Upper lobe of right lung (tissue), 1 donor: ENCODE measurements around the gene ZNF787. TPM values are rescaled to one million over a fixed set of nuclear protein-coding genes. Genes with fewer than 3 reads are reported as not detected.

Experiments used
- ATAC-seq: fragments of 200-7000 bp; cut with Tn5 transposase; one replicate; pipeline ENCODE4 v1.9.1; 2020; ENCODE audit warnings: mild to moderate bottlenecking, moderate library complexity
- DNase-seq: peaks from one replicate; pipeline ENCODE4 v3.0.0-alpha.2; 2020
- H3K27ac ChIP-seq: fragments of 200-600 bp; one replicate; pipeline ENCODE4 v1.8.0; 2022
- H3K27me3 ChIP-seq: fragments of 200-600 bp; one replicate; pipeline ENCODE4 v1.8.0; 2022; ENCODE audit warnings: mild to moderate bottlenecking
- H3K36me3 ChIP-seq: fragments of 200-600 bp; one replicate; pipeline ENCODE4 v1.8.0; 2022
- H3K4me1 ChIP-seq: fragments of 200-600 bp; one replicate; pipeline ENCODE4 v1.8.0; 2022
- H3K4me3 ChIP-seq: fragments of 200-600 bp; one replicate; pipeline ENCODE4 v1.8.0; 2022; ENCODE audit warnings: mild to moderate bottlenecking
- H3K9me3 ChIP-seq: fragments of 200-600 bp; one replicate; pipeline ENCODE4 v1.8.0; 2022
- intact Hi-C: fragments of 100-400 bp; cut with DNase I; formaldehyde crosslinking; loops from one replicate; pipeline ENCODE4 v1.11.0; 2022
- total RNA-seq: library from RNA; stranded (reverse); fragmentation: NEBNext Ultra II Directional; extraction: Animal tissue kit (Norgen Biotek cat#: 25700); gene quantifications from one replicate; pipeline ENCODE4 v1.2.1, GENCODE V29; 2021
- TF ChIP-seq, protein P1 (sequence below): fragments of 200-600 bp; IDR thresholded peaks from one replicate; pipeline ENCODE4 v1.8.0; 2022; ENCODE audit warnings: antibody characterized with exemption
- donor health status: DM: no; HTN: yes; CAD: no; lungs with severe emphysema.

ZNF787 gene
- total RNA-seq, 1 donor from 2014 or later: 40.7 TPM

GRCh38 chr19:56142897-56143434, 21.9 kb upstream of the ZNF787 start:
- TF ChIP-seq, protein P1, sequence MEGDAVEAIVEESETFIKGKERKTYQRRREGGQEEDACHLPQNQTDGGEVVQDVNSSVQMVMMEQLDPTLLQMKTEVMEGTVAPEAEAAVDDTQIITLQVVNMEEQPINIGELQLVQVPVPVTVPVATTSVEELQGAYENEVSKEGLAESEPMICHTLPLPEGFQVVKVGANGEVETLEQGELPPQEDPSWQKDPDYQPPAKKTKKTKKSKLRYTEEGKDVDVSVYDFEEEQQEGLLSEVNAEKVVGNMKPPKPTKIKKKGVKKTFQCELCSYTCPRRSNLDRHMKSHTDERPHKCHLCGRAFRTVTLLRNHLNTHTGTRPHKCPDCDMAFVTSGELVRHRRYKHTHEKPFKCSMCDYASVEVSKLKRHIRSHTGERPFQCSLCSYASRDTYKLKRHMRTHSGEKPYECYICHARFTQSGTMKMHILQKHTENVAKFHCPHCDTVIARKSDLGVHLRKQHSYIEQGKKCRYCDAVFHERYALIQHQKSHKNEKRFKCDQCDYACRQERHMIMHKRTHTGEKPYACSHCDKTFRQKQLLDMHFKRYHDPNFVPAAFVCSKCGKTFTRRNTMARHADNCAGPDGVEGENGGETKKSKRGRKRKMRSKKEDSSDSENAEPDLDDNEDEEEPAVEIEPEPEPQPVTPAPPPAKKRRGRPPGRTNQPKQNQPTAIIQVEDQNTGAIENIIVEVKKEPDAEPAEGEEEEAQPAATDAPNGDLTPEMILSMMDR: no peak
- H3K36me3 ChIP-seq: peaks cover 8% of the 10 kb centered on the region
- ATAC-seq (no peak), DNase-seq (no peak)
- no peak overlapping the region for H3K4me3 ChIP-seq
- peak overlapping the region; percentile 94 for H3K27ac ChIP-seq
- peaks cover 20% of the 10 kb centered on the region for H3K4me1 ChIP-seq
- H3K27me3 ChIP-seq: no peaks in the 10 kb centered on the region
- intact Hi-C loops: no loop called here
- no peaks in the 10 kb centered on the region for H3K9me3 ChIP-seq

DNA sequence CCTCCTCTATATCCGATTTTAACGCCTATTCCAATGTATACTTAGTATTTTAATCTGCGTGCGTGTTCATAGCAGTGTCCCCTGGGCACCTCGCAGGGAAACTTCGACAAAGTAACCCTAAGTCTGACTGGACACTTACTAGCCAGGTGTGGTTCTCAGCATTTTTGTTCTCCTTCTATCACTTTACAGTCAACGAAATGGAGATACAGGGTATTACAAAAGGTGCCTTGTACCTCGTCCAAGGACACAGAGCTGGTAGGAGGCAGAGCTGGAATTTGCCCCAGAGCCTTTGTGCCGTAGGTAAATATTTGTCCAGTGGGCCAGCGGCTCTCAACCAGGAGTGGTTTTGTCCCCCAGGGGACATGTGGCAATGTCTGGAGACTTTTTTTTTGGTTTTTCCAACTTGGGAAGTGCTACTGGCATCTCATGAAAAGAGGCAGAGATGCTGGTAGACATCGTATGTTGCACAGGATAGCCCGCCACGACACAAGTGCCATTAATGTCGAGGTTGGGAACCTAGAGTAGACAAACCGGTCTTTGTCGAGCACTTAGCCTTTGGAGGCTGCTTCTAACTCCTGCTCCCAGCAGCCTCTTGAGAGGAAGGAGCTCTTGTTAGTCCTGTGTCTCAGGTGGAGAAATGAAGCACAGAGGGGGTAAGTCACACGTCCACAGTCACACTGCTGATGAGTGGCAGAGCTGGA, 21.1 kb upstream of the ZNF787 start:
- intact Hi-C loops: no loop called here
- ATAC-seq (peak; percentile 19), DNase-seq (peak; percentile 79)
- Histone ChIP-seq H3K27me3 (no peaks in the 10 kb centered on the region), H3K9me3 (no peaks in the 10 kb centered on the region), H3K4me3 (peak overlapping the region; percentile 62), H3K4me1 (peaks cover 26% of the 10 kb centered on the region), H3K27ac (peak overlapping the region; percentile 94), H3K36me3 (peaks cover under 1% of the 10 kb centered on the region)
- TF ChIP-seq, protein P1: no peak

DNA sequence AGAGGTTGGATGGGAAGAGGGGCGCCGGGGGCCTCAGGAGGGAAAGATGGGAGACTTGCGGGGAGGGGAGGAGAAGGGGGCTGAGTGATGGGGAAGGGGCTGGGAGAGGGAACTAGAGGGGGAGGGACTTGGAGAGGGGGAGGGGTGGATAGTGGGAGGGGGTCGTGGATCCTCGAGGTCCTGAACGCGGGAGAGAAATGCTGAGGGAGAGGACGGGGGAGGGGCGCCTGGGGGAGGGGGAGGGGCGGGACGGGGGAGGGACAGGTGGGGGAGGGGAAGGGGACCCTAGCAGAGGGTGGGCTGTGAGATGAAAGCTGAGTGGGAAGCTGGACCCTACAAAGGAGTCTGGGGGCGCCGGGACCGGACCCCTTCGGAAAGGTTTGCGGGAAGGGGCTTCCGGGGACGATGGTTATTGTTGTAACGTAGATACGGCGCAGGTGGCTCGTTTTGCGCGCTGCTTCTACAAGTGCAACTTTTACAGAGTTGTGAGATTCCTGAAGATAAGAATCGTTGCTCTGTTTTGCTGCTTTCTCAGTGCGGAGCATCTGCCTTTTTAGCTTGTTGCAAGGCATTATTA, 20.4 kb upstream of the ZNF787 start:
- intact Hi-C loops: no loop called here
- no peaks in the 10 kb centered on the region for H3K9me3 ChIP-seq
- peaks cover 26% of the 10 kb centered on the region for H3K4me1 ChIP-seq
- no peaks in the 10 kb centered on the region for H3K27me3 ChIP-seq
- TF ChIP-seq, protein P1: no peak
- peak overlapping the region; percentile 94 for H3K27ac ChIP-seq
- DNase-seq (no peak), ATAC-seq (no peak)
- H3K36me3 ChIP-seq: no peaks in the 10 kb centered on the region
- peak overlapping the region; percentile 62 for H3K4me3 ChIP-seq

DNA sequence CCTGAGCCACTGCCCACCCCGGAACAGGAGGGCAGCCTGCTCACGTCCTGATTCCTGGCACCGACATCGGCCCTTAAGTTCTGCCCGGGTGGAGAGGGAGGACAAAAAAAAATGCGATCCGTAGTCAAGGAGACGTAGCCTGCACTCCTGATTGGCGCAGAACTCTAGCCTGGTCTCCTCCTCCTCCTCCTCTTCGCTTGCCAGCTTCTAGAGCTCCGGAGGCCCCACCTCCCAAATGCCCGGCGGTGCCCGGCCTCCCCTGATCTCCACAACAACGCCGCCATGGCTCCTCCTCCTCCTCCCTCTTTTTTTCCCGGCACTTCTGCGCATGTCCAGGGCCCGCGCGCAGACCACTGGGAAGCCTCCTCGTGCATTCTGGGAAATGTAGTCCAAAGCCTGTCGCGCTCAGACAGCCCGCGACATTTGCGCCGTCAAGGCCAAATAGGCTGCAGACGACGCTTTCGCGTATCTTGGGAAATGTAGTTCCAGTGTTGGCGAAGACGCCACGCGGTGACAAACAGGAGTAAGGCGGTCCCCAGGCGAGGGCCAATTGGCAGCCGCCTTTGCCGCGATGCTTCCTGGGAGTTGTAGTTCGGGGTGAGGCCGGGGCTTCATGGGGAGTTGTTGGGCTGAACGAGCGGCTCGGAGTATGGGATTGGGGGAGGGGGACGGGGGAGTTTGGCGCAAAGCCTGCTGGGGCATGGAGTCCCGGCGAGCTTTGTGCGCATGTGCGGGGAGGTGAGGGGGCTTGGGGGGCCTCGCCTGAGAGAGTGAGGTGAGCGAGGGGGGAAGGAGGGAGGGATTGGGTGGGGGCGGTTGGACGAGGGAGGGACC, 19.7 kb upstream of the ZNF787 start, which contains the start of gene ZNF444:
ZNF444 (plus strand) TSS at position 705 of the 834 bp plus-strand sequence. CDS start 5,625 bp downstream, outside the sequence.
- no peaks in the 10 kb centered on the region for H3K9me3 ChIP-seq
- H3K4me1 ChIP-seq: peaks cover 26% of the 10 kb centered on the region
- no peaks in the 10 kb centered on the region for H3K36me3 ChIP-seq
- peak within 1 kb of the TSS; percentile 62 for H3K4me3 ChIP-seq
- TF ChIP-seq, protein P1: no peak
- DNase-seq (peak; percentile 99), ATAC-seq (peak; percentile 89)
- peak within 1 kb of the TSS; percentile 94 for H3K27ac ChIP-seq
- H3K27me3 ChIP-seq: no peaks in the 10 kb centered on the region
- intact Hi-C loops: no loop called here

DNA sequence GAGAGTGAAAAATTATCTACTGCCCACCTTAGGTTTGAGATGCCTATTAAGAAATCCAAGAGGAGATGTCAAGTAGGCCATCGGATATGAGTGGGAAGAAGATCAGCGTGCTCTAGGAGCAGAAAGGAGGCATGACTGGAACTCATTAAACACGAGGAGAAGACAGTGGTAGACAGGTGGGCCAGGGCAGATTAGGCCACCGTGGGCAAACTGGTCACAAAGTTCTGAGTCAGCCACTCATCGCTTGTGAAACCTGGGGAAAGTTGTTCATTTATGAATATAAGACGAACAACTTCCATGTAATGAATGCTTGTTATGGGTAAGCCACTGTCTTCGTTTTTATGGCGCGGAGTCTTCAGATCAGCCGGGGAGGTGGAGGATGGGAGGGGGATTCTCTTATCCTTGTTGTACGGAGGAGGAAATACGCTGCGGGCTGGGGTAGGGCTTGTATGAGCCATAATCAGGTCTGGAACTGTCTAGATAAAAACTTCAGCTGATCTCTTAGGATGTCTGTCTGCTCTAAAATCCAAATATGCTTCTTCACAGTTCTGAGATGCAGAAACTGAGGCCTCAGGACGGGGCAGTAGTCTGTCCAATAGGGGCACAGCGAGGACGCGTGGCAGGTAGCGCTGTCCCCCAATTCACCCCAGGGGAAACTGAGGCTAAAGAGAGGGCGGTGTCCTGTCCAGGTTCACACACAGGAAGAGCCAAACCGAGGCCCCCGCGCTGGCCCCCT, 18.9 kb upstream of the ZNF787 start:
- intact Hi-C loops: no loop called here
- TF ChIP-seq, protein P1: no peak
- Histone ChIP-seq H3K27me3 (no peaks in the 10 kb centered on the region), H3K36me3 (no peaks in the 10 kb centered on the region), H3K4me1 (peaks cover 26% of the 10 kb centered on the region), H3K9me3 (no peaks in the 10 kb centered on the region), H3K27ac (peak overlapping the region; percentile 94), H3K4me3 (peak overlapping the region; percentile 62)
- ATAC-seq (no peak), DNase-seq (no peak)
